Heart left ventricle (tissue), 13 donors: ENCODE data around the gene CUZD1.

Experiments
- POLR2A ChIP-seq, 2 donors: fragments of 450-650 bp; IDR thresholded peaks; one replicate each; pipeline ENCODE4 v1.6.1; 2017; ENCODE audit warnings: antibody characterized with exemption in 2 of 2, mild to moderate bottlenecking in 2 of 2, moderate library complexity in 2 of 2
- TF ChIP-seq, protein P1 (sequence below), 12 donors: fragments of 200-600 bp; sonication (generic) in 4 of 12; IDR thresholded peaks; one replicate each; pipeline versions ENCODE4 v1.5.0 to v1.8.0; 2018 to 2022; ENCODE audit warnings: antibody characterized with exemption in 12 of 12, mild to moderate bottlenecking in 5 of 12
- donor health status: ischemic (EF 13 %, LVEDD 7.1; RV severe dilation, severe dysfunction).
- donor health status: DM: no; HTN: yes; CAD: no.
- donor health status: DM: no; HTN: no; CAD: no.
- donor health status: ischemic (EF 25% LVEDD 6.9; RV normal size, moderate dysfunction).
- donor health status: ischemic (EF 25% LVEDD 5.7; RV mildly dilated, moderate dysfunction).
- donor health status: ischemic (EF 35%, LVEDD 5.7; RV mildly dilated, moderate dysfunction).
- donor health status: nonischemic (EF 11% LVEDD 7.7; RV severe dilation, severe dysfunction).
- donor health status: DM: yes; HTN: yes; CAD: no.
- donor health status: PGD.
- donor health status: ischemic (EF 29% LVEDD 5.4; RV normal size, mild dysfunction).
- donor health status: nonischemic (EF 23%, LVEDD 6.1; RV moderate dilation, normal function).

GRCh38 chr10:122855745-122856144, 10.1 kb upstream of the CUZD1 start:
- TF ChIP-seq, protein P1, sequence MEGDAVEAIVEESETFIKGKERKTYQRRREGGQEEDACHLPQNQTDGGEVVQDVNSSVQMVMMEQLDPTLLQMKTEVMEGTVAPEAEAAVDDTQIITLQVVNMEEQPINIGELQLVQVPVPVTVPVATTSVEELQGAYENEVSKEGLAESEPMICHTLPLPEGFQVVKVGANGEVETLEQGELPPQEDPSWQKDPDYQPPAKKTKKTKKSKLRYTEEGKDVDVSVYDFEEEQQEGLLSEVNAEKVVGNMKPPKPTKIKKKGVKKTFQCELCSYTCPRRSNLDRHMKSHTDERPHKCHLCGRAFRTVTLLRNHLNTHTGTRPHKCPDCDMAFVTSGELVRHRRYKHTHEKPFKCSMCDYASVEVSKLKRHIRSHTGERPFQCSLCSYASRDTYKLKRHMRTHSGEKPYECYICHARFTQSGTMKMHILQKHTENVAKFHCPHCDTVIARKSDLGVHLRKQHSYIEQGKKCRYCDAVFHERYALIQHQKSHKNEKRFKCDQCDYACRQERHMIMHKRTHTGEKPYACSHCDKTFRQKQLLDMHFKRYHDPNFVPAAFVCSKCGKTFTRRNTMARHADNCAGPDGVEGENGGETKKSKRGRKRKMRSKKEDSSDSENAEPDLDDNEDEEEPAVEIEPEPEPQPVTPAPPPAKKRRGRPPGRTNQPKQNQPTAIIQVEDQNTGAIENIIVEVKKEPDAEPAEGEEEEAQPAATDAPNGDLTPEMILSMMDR (IDR thresholded peaks at IDR 0.05), result no peak
- no peak for TF ChIP-seq POLR2A (IDR thresholded peaks at IDR 0.05)
